Activated CD4-positive, alpha-beta memory T cell treated with anti-CD3 and anti-CD28 coated beads, Interleukin-2, amount 10 ng/mL, durations not matched to agents 7 days and 5 days (primary cell): ENCODE results near the gene DTNB. TPM values are rescaled to one million over a fixed set of nuclear protein-coding genes. Genes with fewer than 3 reads are reported as not detected.
"Not testable (repeated sequence)": the region's sequence is repeated elsewhere in the genome, so short reads cannot be mapped to it uniquely, and the experiment has no call there.

Source experiments
- CTCF ChIA-PET: fragments of 350-600 bp; sonication (Branson Sonifier 250); formaldehyde crosslinking; loops from one replicate; lab custom pipeline; 2021; ENCODE audit warnings: antibody characterized with exemption, inconsistent platforms; lab: Charles Lee
- POLR2A ChIA-PET: fragments of 350-600 bp; sonication (Branson Sonifier 250); formaldehyde crosslinking; loops from one replicate; lab custom pipeline; 2021; ENCODE audit warnings: antibody characterized with exemption; lab: Charles Lee
- DNase-seq: peaks from one replicate; pipeline ENCODE4 v3.0.0-alpha.2; 2020
- H3K27ac Mint-ChIP-seq: one replicate; pipeline ENCODE4 v1.8.0; 2021; ENCODE audit warnings: mild to moderate bottlenecking, mixed read lengths
- H3K27me3 Mint-ChIP-seq: one replicate; pipeline ENCODE4 v1.8.0; 2021; ENCODE audit warnings: mixed read lengths
- H3K36me3 Mint-ChIP-seq: one replicate; pipeline ENCODE4 v1.8.0; 2021; ENCODE audit warnings: low read depth, mixed read lengths
- H3K4me1 Mint-ChIP-seq: one replicate; pipeline ENCODE4 v1.8.0; 2021; ENCODE audit warnings: mixed read lengths
- H3K4me3 Mint-ChIP-seq: one replicate; pipeline ENCODE4 v1.8.0; 2021; ENCODE audit warnings: mild to moderate bottlenecking, mixed read lengths
- H3K9me3 Mint-ChIP-seq: one replicate; pipeline ENCODE4 v1.8.0; 2021; ENCODE audit warnings: mixed read lengths
- total RNA-seq, 2 experiments: library from RNA; stranded (reverse); gene quantifications; one replicate each; pipeline ENCODE4 v1.2.3, GENCODE V29; 2021

Gene DTNB
- total RNA-seq, 2 experiments from 2014 or later = 27.0 to 29.8 TPM

DNA sequence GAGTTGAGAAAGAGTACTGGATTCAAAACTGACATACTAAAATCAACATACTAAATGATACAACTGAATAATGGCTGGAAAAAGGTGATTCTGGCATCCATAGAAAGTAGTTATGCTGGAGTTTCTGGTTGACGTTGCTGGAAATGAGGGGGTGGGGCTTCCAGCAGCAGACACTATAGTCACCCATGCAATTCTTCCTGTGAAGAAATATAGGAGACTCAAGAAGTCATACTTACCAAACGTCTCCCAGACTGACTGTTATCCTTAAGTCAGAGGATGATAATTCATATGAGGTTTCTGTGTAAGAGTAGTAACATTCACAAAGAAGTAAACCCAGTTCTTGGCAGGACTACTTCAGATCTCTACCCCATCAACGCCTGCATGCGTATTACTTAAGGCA is 23.6 kb downstream of the DTNB start:
- ChIA-PET POLR2A (no interaction called here), CTCF (no interaction called here)
- no peaks in the 10 kb centered on the region for H3K9me3 Mint-ChIP-seq
- H3K27me3 Mint-ChIP-seq = no peaks in the 10 kb centered on the region
- no peak overlapping the region for H3K4me3 Mint-ChIP-seq
- peaks cover 12% of the 10 kb centered on the region for H3K36me3 Mint-ChIP-seq
- H3K27ac Mint-ChIP-seq = no peak overlapping the region
- H3K4me1 Mint-ChIP-seq = no peaks in the 10 kb centered on the region
- no peak for DNase-seq

DNA sequence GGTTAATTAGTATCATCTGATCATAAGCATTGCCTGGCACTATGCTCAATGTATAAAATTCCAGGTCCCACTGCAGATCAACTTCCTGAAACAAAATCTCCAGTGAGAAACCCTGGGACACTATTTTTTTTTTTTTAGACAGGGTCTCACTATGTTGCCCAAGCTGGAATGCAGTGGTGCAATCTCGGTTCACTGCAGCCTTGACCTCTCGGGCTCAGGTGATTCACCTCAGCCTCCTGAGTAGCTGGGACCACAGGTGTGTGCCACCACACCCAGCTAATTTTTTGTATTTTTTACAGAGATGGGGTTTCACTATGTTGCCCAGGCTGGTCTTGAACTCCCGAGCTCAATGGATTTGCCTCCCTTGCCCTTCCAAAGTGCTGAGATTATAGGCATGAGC is 31.1 kb downstream of the DTNB start:
- Mint-ChIP-seq H3K27me3 (no peaks in the 10 kb centered on the region), H3K4me3 (no peak overlapping the region), H3K36me3 (peaks cover 13% of the 10 kb centered on the region), H3K9me3 (peaks cover 4% of the 10 kb centered on the region), H3K27ac (no peak overlapping the region), H3K4me1 (peaks cover 6% of the 10 kb centered on the region)
- ChIA-PET CTCF (no interaction called here), POLR2A (no interaction called here)
- no peak for DNase-seq

DNA sequence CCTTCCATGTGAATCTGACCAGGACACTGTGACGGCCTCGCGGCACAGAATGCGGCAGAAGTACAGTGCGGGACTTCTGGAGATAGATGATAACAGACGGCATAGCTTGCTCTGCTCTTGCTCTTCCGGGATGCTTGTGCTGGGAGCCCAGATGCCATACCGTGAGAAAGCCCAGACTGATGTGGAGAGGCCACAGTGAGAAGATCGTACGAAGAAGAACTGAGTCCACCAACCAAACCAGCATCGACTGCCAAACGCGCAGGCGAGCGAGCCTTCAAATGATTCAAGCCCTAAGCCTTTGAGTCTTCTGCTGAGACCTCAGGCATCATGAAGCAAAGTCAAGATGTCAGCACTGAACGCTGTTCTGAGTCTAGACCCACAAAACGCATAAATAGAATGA is 33.7 kb downstream of the DTNB start:
- no peak for DNase-seq
- Mint-ChIP-seq H3K4me3 (no peak overlapping the region), H3K9me3 (peaks cover 4% of the 10 kb centered on the region), H3K27ac (no peak overlapping the region), H3K4me1 (peaks cover 6% of the 10 kb centered on the region), H3K27me3 (no peaks in the 10 kb centered on the region), H3K36me3 (peaks cover 13% of the 10 kb centered on the region)
- ChIA-PET CTCF (no interaction called here), POLR2A (no interaction called here)

DNA sequence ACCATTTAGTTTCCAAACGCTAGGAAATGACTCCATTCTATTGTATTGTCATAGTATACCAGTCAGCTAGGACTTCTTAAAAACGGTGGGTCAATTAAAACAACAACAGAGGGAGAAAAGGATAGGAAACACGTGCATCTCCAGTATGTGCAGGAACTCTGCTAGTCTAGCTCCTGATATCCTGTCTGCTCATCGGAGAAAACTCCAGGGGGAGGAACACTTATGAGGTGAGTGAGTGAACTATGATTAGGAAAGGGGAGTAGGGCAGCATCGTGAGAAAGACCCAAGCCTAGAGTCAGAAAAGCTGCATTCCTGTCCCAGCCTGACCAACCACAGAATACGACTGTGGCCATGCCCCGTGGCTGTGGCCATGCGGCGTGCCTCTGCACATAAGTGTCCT is 34.2 kb downstream of the DTNB start:
- peaks cover 11% of the 10 kb centered on the region for H3K36me3 Mint-ChIP-seq
- no peak overlapping the region for H3K27ac Mint-ChIP-seq
- H3K4me3 Mint-ChIP-seq = no peak overlapping the region
- peaks cover 4% of the 10 kb centered on the region for H3K9me3 Mint-ChIP-seq
- ChIA-PET POLR2A (no interaction called here), CTCF (interaction anchor here (0.6 to 1.0 kb wide), 2 partner anchors 14 to 62 kb away, joined by 3 to 6 read pairs; no protein-coding TSS in a partner anchor)
- H3K27me3 Mint-ChIP-seq = no peaks in the 10 kb centered on the region
- peaks cover 6% of the 10 kb centered on the region for H3K4me1 Mint-ChIP-seq
- DNase-seq = no peak

DNA sequence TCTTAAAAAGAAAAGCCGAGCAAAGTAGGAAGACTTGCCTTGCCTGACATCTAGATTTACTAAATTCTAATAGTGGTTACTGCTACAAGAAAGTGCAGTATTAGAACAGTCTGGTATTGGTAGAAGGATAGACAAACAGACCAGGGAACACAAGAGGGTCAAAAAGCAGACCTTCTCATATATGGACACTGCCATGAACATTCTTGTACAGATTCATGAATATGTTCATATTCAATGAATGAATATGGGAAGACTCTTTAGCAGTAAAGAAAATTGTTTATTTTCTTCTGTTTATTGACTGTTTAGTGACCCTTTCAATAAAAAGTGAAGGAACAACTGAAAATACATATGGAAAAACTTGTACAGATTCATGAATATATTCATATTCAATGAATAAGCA is 37.6 kb downstream of the DTNB start:
- peaks cover 10% of the 10 kb centered on the region for H3K36me3 Mint-ChIP-seq
- H3K4me1 Mint-ChIP-seq = no peaks in the 10 kb centered on the region
- DNase-seq = no peak
- peaks cover 4% of the 10 kb centered on the region for H3K9me3 Mint-ChIP-seq
- ChIA-PET POLR2A (no interaction called here), CTCF (no interaction called here)
- H3K27me3 Mint-ChIP-seq = no peaks in the 10 kb centered on the region
- no peak overlapping the region for H3K27ac Mint-ChIP-seq
- H3K4me3 Mint-ChIP-seq = no peak overlapping the region

DNA sequence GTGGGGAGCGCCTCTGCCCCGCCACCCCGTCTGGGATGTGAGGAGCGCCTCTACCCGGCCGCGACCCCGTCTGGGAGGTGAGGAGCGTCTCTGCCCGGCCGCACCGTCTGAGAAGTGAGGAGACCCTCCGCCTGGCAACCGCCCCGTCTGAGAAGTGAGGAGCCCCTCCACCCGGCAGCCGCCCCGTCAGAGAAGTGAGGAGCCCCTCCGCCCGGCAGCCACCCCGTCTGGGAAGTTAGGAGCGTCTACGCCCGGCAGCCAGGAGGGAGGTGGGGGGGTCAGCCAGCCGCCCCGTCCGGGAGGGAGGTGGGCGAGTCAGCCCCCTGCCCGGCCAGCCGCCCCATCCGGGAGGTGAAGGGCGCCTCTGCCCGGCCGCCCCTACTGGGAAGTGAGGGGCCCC is 39.6 kb downstream of the DTNB start:
- H3K27ac Mint-ChIP-seq, POLR2A ChIA-PET, CTCF ChIA-PET, H3K27me3 Mint-ChIP-seq, H3K9me3 Mint-ChIP-seq, H3K4me3 Mint-ChIP-seq, H3K4me1 Mint-ChIP-seq, DNase-seq: not testable (repeated sequence)
- peaks cover 13% of the 10 kb centered on the region for H3K36me3 Mint-ChIP-seq

DNA sequence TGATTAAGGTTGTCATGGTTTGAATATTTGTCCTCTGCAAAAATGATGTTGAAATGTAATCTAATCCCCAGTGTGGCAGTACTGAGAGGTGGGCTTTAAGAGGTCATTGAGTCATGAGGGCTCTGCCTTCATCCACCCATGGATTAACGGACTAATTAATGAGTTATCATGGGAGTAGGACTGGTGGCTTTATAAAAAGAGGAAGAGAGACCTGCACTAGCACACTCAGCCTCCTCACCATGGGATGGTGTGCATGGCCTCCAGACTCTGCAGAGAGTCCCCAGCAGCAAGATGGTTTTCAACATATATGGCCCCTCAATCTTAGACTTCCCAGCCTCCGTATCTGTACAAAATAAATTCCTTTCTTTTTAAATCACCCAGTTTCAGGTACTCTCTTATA is 41.0 kb downstream of the DTNB start:
- Mint-ChIP-seq H3K27ac (no peak overlapping the region), H3K4me3 (no peak overlapping the region), H3K9me3 (no peaks in the 10 kb centered on the region), H3K36me3 (peaks cover 12% of the 10 kb centered on the region), H3K4me1 (no peaks in the 10 kb centered on the region), H3K27me3 (no peaks in the 10 kb centered on the region)
- DNase-seq = no peak
- ChIA-PET POLR2A (no interaction called here), CTCF (no interaction called here)

DNA sequence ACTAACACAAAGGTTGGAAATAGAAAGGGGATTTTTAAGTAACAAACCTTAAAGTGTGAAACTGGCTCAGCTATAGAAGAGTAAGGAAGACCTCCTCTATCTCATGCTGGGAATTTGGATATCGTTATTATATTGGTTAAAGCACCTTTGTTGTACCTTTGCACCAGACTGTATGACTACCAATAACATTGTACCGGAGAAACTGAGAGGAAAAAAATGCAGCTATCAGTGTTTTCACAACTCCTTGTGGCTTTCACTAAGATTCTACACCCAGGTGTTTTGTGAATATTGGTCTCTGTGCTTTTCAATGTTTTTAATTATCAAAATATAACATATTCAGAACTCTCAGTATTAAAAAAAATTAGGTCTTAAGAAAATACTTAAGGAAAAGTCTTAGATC is 48.7 kb downstream of the DTNB start:
- DNase-seq = no peak
- Mint-ChIP-seq H3K27me3 (no peaks in the 10 kb centered on the region), H3K36me3 (peaks cover 33% of the 10 kb centered on the region), H3K9me3 (no peaks in the 10 kb centered on the region), H3K27ac (no peak overlapping the region), H3K4me3 (no peak overlapping the region), H3K4me1 (no peaks in the 10 kb centered on the region)
- ChIA-PET CTCF (interaction anchor here (0.5 kb wide), 1 partner anchor 493 kb away, joined by 3 read pairs; no protein-coding TSS in a partner anchor), POLR2A (interaction anchor here (1.0 kb wide), 1 partner anchor 16 kb away, joined by 3 read pairs; no protein-coding TSS in a partner anchor)

DNA sequence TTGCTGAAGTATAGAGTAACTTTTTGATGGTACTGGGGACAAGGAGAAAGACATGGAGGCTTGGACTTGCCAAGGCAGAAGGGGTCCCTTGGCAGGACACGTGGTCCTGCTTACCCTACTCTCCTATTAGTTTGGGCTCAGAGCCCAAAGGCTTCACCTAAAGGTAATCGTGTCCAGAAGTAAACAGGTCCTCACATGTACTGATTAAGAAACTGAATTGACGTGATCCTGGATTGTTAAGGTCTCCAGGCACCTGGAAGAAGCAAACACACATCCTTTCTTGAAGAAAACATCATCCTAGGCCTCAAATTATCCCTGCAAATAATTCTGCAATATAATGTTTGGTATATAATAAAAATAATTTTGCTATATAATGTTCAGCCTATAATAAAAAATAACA is 50.0 kb downstream of the DTNB start:
- Mint-ChIP-seq H3K27me3 (no peaks in the 10 kb centered on the region), H3K4me3 (no peak overlapping the region), H3K36me3 (peaks cover 31% of the 10 kb centered on the region), H3K27ac (no peak overlapping the region), H3K9me3 (no peaks in the 10 kb centered on the region), H3K4me1 (no peaks in the 10 kb centered on the region)
- no peak for DNase-seq
- ChIA-PET POLR2A (no interaction called here), CTCF (no interaction called here)

DNA sequence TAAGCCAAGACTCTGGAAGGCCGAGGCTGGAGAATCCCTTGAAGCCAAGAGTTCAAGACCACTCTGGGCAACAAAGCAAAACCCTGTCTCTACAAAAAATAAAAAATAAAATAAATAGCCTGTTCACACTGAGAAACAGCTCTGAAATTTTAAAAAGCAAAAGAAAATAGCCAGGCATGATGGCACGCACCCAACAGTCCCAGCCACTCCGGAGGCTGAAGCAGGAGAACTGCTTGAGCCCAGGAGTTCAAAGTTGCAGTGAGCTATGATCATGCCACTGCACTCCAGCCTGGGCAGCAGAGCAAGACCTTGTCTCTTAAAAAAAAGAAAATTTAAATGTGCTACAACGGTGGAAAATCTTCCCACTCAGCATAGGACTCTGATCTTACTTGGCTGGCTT is 52.7 kb downstream of the DTNB start:
- Mint-ChIP-seq H3K4me3 (no peak overlapping the region), H3K27me3 (no peaks in the 10 kb centered on the region), H3K36me3 (peaks cover 18% of the 10 kb centered on the region), H3K27ac (no peak overlapping the region), H3K4me1 (no peaks in the 10 kb centered on the region), H3K9me3 (no peaks in the 10 kb centered on the region)
- DNase-seq = no peak
- ChIA-PET POLR2A (no interaction called here), CTCF (no interaction called here)

DNA sequence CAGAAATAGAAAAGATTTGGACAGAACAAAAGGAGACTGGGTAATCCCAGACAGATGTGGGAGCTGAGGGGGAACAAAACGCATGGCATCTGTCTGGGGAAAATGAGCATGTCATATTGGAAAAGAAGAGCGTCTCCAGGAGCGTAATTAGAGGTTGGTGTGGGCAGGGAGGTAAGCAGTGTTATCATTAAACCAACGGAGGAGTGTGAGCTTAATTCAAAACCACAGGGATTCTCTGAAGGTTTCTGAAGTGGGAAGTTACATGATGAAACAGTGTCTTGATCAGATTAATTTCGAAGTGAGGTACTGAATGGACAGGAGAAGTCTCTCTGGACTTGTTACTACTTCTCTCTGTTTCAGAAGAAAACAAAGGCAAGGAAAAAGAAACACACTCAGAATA is 53.3 kb downstream of the DTNB start:
- POLR2A ChIA-PET = no interaction called here
- H3K4me1 Mint-ChIP-seq = no peaks in the 10 kb centered on the region
- DNase-seq = no peak
- no peaks in the 10 kb centered on the region for H3K27me3 Mint-ChIP-seq
- H3K36me3 Mint-ChIP-seq = peaks cover 15% of the 10 kb centered on the region
- H3K4me3 Mint-ChIP-seq = no peak overlapping the region
- H3K9me3 Mint-ChIP-seq = no peaks in the 10 kb centered on the region
- no peak overlapping the region for H3K27ac Mint-ChIP-seq
- CTCF ChIA-PET = no interaction called here

DNA sequence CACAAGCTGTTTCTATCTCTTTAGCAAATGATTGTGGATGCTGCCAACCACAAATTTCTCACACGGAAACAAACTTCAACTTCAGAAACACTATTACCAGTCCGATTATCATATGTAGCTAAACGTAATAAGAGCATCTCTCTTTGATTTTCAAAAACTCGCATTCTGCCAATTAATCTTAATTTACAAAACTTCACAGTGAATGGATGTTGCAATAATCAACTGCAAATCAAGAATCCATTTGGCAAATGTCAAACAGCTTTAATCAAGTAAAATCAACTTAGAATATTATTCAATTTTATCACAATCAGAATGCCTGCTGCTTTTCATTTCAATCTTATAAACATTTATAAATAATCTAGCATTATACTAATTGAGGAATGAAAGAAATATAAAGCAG is 54.2 kb downstream of the DTNB start:
- POLR2A ChIA-PET = no interaction called here
- no peak for DNase-seq
- Mint-ChIP-seq H3K4me1 (no peaks in the 10 kb centered on the region), H3K4me3 (no peak overlapping the region), H3K27ac (no peak overlapping the region), H3K27me3 (no peaks in the 10 kb centered on the region), H3K9me3 (no peaks in the 10 kb centered on the region), H3K36me3 (peaks cover 14% of the 10 kb centered on the region)
- CTCF ChIA-PET = no interaction called here

DNA sequence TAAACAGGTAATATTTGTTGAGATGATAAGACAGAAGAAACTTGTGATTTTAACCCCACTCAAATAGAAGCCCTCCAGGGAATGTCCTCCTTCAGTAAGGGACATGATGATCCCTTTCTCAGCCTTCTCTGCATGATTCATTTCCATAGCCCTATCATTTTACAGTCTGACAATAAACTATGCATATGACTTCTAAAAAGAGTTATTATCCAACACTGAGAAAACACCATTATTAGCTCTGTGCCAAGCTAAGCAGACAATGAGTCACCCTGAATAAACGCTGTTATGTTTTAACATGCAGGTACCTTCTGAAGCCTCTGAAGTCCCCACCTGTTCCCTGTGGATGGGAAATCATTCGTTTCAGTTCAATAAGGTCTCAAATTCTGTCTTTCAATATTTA is 54.7 kb downstream of the DTNB start:
- Mint-ChIP-seq H3K27me3 (no peaks in the 10 kb centered on the region), H3K27ac (no peak overlapping the region), H3K9me3 (no peaks in the 10 kb centered on the region), H3K4me1 (no peaks in the 10 kb centered on the region), H3K36me3 (peaks cover 11% of the 10 kb centered on the region), H3K4me3 (no peak overlapping the region)
- ChIA-PET POLR2A (no interaction called here), CTCF (no interaction called here)
- DNase-seq = no peak

DNA sequence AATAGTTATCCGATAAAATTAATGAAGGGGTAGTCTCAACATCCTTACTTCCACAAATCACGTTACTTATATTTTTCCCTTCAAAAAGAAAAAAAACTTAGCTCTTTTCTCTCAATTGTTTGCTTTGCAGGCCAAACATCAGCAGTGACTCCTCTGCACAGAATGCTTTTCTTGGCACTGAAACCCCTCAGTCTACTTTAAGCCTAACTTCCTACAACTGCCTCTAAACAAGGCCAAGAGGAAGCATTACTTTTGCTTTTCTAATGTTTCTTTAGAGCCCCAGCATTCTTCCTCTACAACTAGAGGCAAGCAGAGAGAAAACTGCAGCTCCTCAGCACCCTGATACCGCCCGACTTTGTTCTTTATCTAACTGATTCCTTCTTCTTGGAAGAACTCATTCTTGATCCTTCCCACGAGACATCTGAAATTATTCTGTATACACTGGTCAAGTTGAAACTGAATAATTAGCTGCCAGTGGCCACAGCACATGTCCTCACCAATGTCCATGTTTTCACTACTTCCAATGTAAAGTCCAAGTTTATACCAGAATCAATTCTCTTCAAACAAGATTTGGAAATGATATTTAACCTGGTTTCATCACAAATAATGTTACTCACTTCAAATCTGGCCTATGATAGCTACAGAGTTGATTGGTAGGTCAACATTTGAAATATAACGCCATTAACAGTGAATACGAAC is 55.3 kb downstream of the DTNB start:
- peaks cover 9% of the 10 kb centered on the region for H3K36me3 Mint-ChIP-seq
- CTCF ChIA-PET = no interaction called here

More for the DNA sequence above, 55.3 kb downstream of the DTNB start:
- H3K4me1 Mint-ChIP-seq = no peaks in the 10 kb centered on the region
- no peaks in the 10 kb centered on the region for H3K27me3 Mint-ChIP-seq
- POLR2A ChIA-PET = no interaction called here
- H3K4me3 Mint-ChIP-seq = no peak overlapping the region
- DNase-seq = no peak
- no peak overlapping the region for H3K27ac Mint-ChIP-seq
- H3K9me3 Mint-ChIP-seq = no peaks in the 10 kb centered on the region
